ENCODE results near the gene LGALS3. TPM values are rescaled to one million over a fixed set of nuclear protein-coding genes. Genes with fewer than 3 reads are reported as not detected.

LGALS3 gene
- total RNA-seq, 1 experiment from 2014 or later, result 122 TPM

DNA sequence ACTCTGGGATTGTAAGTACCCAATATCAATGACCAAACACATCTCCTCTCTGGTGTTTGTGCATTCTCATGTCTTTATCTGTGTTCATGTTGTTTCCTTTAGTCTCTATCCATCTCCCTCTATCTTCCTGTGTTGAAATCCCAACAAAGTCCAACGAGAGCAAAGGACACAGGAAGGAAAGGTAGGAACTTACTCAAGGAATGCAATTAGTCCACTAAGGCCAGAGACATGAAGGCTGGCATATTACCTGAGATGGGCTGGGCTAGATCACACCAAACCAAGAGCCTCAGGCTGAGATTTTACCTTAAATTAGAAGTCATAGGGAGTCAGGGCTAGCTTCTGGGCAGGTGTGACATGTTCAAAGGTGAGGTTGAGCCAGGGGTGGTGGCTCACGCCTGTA lies 14.3 kb upstream of the LGALS3 start:
- Histone ChIP-seq H3K4me2 (no peak overlapping the region), H3K79me2 (ENCODE audit: low read depth) (no peaks in the 10 kb centered on the region), H4K20me1 (ENCODE audit: insufficient read depth) (no peaks in the 10 kb centered on the region), H3K9me3 (ENCODE audit: insufficient read depth, low read depth) (no peaks in the 10 kb centered on the region), H3K36me3 (ENCODE audit: low read depth) (no peaks in the 10 kb centered on the region), H3K27ac (no peak overlapping the region), H3K4me1 (replicated peaks; ENCODE audit: insufficient read depth) (peaks cover 18% of the 10 kb centered on the region), H2AFZ (no peak overlapping the region), H3K9me2 (ENCODE audit: insufficient read depth) (no peaks in the 10 kb centered on the region), H3F3A (ENCODE audit: insufficient read depth, low read depth) (peaks cover 6% of the 10 kb centered on the region; the same call in 1 of the 2 replicates), H3K27me3 (ENCODE audit: insufficient read depth, low read depth) (no peaks in the 10 kb centered on the region), H3K4me3 (no peak overlapping the region)
- ChIA-PET CTCF (no interaction called here), POLR2A (ENCODE audit: unreplicated experiment) (no interaction called here)
- TF ChIP-seq, protein P1, sequence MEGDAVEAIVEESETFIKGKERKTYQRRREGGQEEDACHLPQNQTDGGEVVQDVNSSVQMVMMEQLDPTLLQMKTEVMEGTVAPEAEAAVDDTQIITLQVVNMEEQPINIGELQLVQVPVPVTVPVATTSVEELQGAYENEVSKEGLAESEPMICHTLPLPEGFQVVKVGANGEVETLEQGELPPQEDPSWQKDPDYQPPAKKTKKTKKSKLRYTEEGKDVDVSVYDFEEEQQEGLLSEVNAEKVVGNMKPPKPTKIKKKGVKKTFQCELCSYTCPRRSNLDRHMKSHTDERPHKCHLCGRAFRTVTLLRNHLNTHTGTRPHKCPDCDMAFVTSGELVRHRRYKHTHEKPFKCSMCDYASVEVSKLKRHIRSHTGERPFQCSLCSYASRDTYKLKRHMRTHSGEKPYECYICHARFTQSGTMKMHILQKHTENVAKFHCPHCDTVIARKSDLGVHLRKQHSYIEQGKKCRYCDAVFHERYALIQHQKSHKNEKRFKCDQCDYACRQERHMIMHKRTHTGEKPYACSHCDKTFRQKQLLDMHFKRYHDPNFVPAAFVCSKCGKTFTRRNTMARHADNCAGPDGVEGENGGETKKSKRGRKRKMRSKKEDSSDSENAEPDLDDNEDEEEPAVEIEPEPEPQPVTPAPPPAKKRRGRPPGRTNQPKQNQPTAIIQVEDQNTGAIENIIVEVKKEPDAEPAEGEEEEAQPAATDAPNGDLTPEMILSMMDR (conservative IDR thresholded peaks at IDR 0.05), result no peak
- no peak for TF ChIP-seq EZH2 (IDR thresholded peaks at IDR 0.05; ENCODE audit: low read depth)
- no TSS peak for BruUV-seq (replicated peaks)
- peak in 1 of 2 experiments; percentile 54 for DNase-seq
- intact Hi-C loops (cut with micrococcal nuclease; ENCODE audit: unreplicated experiment), result no loop called here

DNA sequence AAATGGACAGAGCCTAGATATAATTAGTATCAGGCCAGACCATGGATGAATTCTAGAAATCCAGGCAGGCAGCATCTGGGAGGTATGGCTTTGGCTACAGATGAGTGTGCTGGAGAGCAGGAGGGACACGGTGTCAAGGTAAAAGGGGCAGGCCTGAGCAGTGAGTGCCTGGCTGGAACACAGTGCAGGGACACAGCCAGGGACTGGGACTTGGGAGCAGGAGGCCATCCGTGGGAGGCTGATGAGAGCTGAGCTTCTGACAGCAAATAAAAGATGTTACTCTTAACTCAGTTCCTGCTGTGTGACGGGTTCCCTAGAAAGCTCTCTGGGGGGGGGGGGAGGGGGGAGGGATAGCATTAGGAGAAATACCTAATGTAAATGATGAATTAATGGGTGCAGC lies 13.6 kb upstream of the LGALS3 start:
- Histone ChIP-seq H3K9me2 (ENCODE audit: insufficient read depth) (no peaks in the 10 kb centered on the region), H3K9me3 (ENCODE audit: insufficient read depth, low read depth) (no peaks in the 10 kb centered on the region), H3K79me2 (ENCODE audit: low read depth) (no peaks in the 10 kb centered on the region), H3F3A (ENCODE audit: insufficient read depth, low read depth) (peaks cover 14% of the 10 kb centered on the region; the same call in 1 of the 2 replicates), H3K4me3 (no peak overlapping the region), H3K4me2 (no peak overlapping the region), H3K27ac (no peak overlapping the region), H4K20me1 (ENCODE audit: insufficient read depth) (no peaks in the 10 kb centered on the region), H3K36me3 (ENCODE audit: low read depth) (no peaks in the 10 kb centered on the region), H2AFZ (no peak overlapping the region), H3K27me3 (ENCODE audit: insufficient read depth, low read depth) (no peaks in the 10 kb centered on the region), H3K4me1 (replicated peaks; ENCODE audit: insufficient read depth) (peaks cover 26% of the 10 kb centered on the region)
- no peak for DNase-seq
- intact Hi-C loops (cut with micrococcal nuclease; ENCODE audit: unreplicated experiment), result no loop called here
- POLR2A ChIA-PET (ENCODE audit: unreplicated experiment), result interaction anchor here (0.6 kb wide), 1 partner anchor 61 kb away, joined by 8 read pairs; no protein-coding TSS in a partner anchor
- TF ChIP-seq EZH2 (IDR thresholded peaks at IDR 0.05; ENCODE audit: low read depth), result no peak
- TF ChIP-seq, protein P1 (conservative IDR thresholded peaks at IDR 0.05), result no peak
- BruUV-seq (replicated peaks), result no TSS peak
- CTCF ChIA-PET, result no interaction called here

DNA sequence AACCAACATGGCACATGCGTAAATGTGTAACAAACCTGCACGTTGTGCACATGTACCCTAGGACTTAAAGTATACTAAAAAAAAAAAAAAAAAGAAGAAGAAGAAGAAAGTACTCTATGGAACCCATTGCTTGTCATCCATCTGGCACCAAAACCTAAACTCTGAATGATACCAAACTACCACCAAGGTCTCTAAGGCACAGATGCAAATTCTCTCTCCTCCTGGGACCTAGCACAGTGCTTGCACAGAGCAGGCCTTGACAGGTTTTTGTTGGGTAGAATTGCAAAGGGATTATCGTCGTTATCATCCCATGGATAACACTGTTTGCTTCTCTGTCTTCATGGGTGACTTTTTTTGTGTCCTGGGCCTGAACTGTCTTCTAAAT lies 13.2 kb upstream of the LGALS3 start:
- no peaks in the 10 kb centered on the region for H3K9me3 ChIP-seq (ENCODE audit: insufficient read depth, low read depth)
- ChIA-PET POLR2A (ENCODE audit: unreplicated experiment) (no interaction called here), CTCF (no interaction called here)
- peaks cover 18% of the 10 kb centered on the region; the same call in 1 of the 2 replicates for H3F3A ChIP-seq (ENCODE audit: insufficient read depth, low read depth)
- no peaks in the 10 kb centered on the region for H4K20me1 ChIP-seq (ENCODE audit: insufficient read depth)
- intact Hi-C loops (cut with micrococcal nuclease; ENCODE audit: unreplicated experiment), result no loop called here
- no peak overlapping the region for H3K4me2 ChIP-seq
- no peak overlapping the region for H2AFZ ChIP-seq
- no peak overlapping the region for H3K27ac ChIP-seq
- DNase-seq, result no peak
- no peaks in the 10 kb centered on the region for H3K79me2 ChIP-seq (ENCODE audit: low read depth)
- TF ChIP-seq EZH2 (IDR thresholded peaks at IDR 0.05; ENCODE audit: low read depth), result no peak
- TF ChIP-seq, protein P1 (conservative IDR thresholded peaks at IDR 0.05), result no peak
- no peaks in the 10 kb centered on the region for H3K9me2 ChIP-seq (ENCODE audit: insufficient read depth)
- BruUV-seq (replicated peaks), result no TSS peak
- H3K27me3 ChIP-seq (ENCODE audit: insufficient read depth, low read depth), result no peaks in the 10 kb centered on the region
- peaks cover 30% of the 10 kb centered on the region for H3K4me1 ChIP-seq (replicated peaks; ENCODE audit: insufficient read depth)
- no peak overlapping the region for H3K4me3 ChIP-seq
- H3K36me3 ChIP-seq (ENCODE audit: low read depth), result no peaks in the 10 kb centered on the region
